Measurements from ENCODE around the gene TECPR2. TPM values are rescaled to one million over a fixed set of nuclear protein-coding genes. Genes with fewer than 3 reads are reported as not detected.

Gene TECPR2
- total RNA-seq, 1 experiment from 2014 or later = 9.3 TPM

DNA sequence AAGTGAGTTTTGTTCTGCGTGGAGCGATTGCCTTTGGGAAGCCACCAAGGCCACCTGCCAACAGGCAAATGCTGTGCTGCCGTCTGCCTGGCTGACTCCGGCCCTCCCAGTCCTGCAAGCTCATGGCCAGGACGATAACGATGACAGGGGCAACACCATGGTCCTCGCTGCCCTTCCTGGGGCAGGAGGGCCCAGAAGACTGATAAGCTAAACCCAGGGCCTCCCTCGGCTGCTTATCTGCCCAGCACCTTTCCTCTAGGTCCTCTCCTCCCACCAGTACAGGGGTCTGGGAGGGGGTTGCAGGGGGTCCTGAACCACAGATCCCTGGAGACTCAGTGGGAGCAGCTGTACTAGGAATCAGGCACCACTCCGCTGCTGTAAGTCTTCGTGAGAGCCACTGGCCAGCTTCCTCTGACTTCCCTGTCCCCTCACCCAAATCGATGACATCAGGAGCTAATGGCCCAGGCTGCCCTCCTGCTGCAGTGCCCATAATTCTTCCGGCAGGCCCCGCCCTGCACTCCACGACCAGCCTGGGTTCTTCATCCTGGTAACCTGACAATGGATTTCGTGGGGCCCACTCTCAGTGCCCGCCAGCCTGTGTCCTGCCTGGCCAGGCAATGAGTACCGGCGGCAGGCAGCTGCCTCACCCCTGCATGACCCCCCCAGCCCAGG is 141.7 kb downstream of the TECPR2 start:
- ChIA-PET CTCF (no interaction called here), POLR2A (no interaction called here)
- H3K27ac Mint-ChIP-seq (ENCODE audit: unreplicated experiment) = no peak overlapping the region

DNA sequence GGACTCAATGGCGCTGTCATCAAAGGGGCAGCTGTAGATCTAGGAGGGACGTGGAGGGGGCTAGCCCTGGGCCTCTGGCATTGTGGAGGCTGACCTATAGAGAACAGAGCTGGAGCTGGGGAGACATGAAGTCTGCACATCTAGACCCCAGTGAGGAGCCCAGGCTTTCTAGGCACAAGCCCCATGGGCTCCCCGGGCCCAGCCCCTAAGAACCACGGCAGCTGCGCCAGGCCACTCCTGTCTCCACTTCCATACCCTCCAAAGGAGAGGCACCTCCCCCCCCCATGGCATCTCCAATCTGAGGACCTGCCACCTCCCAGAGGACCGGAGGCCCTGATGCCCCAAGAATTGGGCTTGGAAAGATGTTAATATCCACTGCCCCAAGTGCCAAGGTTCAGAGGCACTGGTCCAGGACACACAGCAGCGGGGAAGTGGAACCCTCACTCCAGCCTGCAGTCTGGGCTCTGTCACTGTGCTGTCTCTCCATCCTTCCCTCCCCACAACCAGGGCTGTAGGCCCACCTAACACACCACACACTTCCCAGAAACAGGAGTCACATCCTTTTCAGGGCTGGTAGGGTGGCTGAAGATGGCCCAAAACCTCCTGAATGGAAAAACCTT is 142.4 kb downstream of the TECPR2 start:
- Histone ChIP-seq H3K36me3 (ENCODE audit: control insufficient read depth, insufficient read depth, low read length) (no peaks in the 10 kb centered on the region), H3K27me3 (replicated peaks; ENCODE audit: control insufficient read depth, insufficient read depth, low read length) (no peaks in the 10 kb centered on the region), H3K4me1 (peaks cover 10% of the 10 kb centered on the region), H3K9me3 (no peaks in the 10 kb centered on the region), H3K4me3 (ENCODE audit: low read depth, low read length) (no peak overlapping the region)
- ChIA-PET CTCF (no interaction called here), POLR2A (no interaction called here)
- intact Hi-C loops (cut with micrococcal nuclease; ENCODE audit: unreplicated experiment) = loop anchor here (5.0 kb wide), 1 partner anchor 38 kb away; no protein-coding TSS in a partner anchor
- no peaks in the 10 kb centered on the region for H3K4me1 Mint-ChIP-seq (ENCODE audit: low read depth, unreplicated experiment)
- H3K27ac Mint-ChIP-seq (ENCODE audit: unreplicated experiment) = no peak overlapping the region
- DNase-seq = no peak
- no TSS peak for BruUV-seq (replicated peaks)
- TF ChIP-seq, protein P1, sequence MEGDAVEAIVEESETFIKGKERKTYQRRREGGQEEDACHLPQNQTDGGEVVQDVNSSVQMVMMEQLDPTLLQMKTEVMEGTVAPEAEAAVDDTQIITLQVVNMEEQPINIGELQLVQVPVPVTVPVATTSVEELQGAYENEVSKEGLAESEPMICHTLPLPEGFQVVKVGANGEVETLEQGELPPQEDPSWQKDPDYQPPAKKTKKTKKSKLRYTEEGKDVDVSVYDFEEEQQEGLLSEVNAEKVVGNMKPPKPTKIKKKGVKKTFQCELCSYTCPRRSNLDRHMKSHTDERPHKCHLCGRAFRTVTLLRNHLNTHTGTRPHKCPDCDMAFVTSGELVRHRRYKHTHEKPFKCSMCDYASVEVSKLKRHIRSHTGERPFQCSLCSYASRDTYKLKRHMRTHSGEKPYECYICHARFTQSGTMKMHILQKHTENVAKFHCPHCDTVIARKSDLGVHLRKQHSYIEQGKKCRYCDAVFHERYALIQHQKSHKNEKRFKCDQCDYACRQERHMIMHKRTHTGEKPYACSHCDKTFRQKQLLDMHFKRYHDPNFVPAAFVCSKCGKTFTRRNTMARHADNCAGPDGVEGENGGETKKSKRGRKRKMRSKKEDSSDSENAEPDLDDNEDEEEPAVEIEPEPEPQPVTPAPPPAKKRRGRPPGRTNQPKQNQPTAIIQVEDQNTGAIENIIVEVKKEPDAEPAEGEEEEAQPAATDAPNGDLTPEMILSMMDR (IDR thresholded peaks at IDR 0.05; ENCODE audit: insufficient read depth in 1 of 2, low read depth in 1 of 2, low read length in 1 of 2, severe bottlenecking in 1 of 2, unreplicated experiment in 1 of 2) = no peak
- H3K36me3 Mint-ChIP-seq (ENCODE audit: insufficient read depth, unreplicated experiment) = peaks cover 13% of the 10 kb centered on the region
- H3K9me3 Mint-ChIP-seq (ENCODE audit: unreplicated experiment) = no peaks in the 10 kb centered on the region
- H3K27me3 Mint-ChIP-seq (ENCODE audit: insufficient read depth, unreplicated experiment) = no peaks in the 10 kb centered on the region
- H3K4me3 Mint-ChIP-seq (ENCODE audit: unreplicated experiment) = no peak overlapping the region

More for the DNA sequence above, 141.7 kb downstream of the TECPR2 start:
- H3K4me3 ChIP-seq (ENCODE audit: low read depth, low read length) = no peak overlapping the region
- H3K9me3 ChIP-seq = no peaks in the 10 kb centered on the region
- H3K4me3 Mint-ChIP-seq (ENCODE audit: unreplicated experiment) = no peak overlapping the region
- H3K4me1 Mint-ChIP-seq (ENCODE audit: low read depth, unreplicated experiment) = no peaks in the 10 kb centered on the region
- TF ChIP-seq, protein P1 (IDR thresholded peaks at IDR 0.05; ENCODE audit: insufficient read depth in 1 of 2, low read depth in 1 of 2, low read length in 1 of 2, severe bottlenecking in 1 of 2, unreplicated experiment in 1 of 2) = no peak
- peaks cover 13% of the 10 kb centered on the region for H3K36me3 Mint-ChIP-seq (ENCODE audit: insufficient read depth, unreplicated experiment)
- peaks cover 10% of the 10 kb centered on the region for H3K4me1 ChIP-seq
- no TSS peak for BruUV-seq (replicated peaks)
- H3K27me3 Mint-ChIP-seq (ENCODE audit: insufficient read depth, unreplicated experiment) = no peaks in the 10 kb centered on the region
- DNase-seq = no peak
- H3K9me3 Mint-ChIP-seq (ENCODE audit: unreplicated experiment) = no peaks in the 10 kb centered on the region
- no peaks in the 10 kb centered on the region for H3K36me3 ChIP-seq (ENCODE audit: control insufficient read depth, insufficient read depth, low read length)
- intact Hi-C loops (cut with micrococcal nuclease; ENCODE audit: unreplicated experiment) = no loop called here
- H3K27me3 ChIP-seq (replicated peaks; ENCODE audit: control insufficient read depth, insufficient read depth, low read length) = no peaks in the 10 kb centered on the region

DNA sequence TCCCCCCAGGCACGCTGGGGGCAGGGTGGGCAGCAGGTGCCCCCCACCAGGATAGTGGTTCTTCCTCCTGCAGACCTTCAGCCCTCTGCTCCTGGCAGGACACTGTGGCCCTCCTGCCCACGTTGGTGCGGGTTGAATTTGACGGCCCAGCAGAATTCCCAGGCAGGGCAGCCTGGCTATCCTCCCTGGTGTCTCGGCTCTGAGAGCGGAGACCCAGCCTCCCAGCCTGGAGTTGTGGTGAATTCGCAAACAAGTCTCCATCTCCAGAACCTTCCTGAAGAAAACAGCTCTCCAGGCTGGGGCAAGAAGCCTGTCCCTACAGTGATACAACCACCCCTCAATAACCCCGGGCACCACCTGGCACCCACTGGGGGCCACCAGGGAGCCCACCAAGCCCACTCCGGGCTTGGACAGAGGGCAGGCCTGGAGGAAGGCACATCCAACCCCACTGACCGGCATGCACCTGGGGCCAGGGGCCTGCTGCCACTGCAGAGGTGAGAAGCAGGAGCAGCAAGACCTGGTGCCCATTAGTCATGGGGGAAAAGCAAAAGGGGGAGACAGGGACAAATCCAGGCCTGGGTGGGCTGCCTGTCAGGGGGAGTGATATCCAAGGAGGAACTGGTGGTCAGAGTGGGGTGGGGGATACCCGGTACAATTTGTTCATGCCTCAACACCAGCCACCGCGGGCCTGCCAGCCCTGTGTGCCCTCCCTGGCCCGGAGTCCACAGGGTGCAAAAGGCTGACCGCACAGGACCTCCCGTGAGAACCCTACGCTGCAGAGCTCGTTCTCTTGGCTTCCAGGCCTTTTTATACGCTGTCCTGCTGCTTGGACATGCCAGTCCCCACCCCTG is 143.3 kb downstream of the TECPR2 start:
- ChIA-PET CTCF (interaction anchor here (0.9 kb wide), 1 partner anchor 66 kb away, joined by 3 read pairs; no protein-coding TSS in a partner anchor), POLR2A (no interaction called here)
- Histone ChIP-seq H3K36me3 (ENCODE audit: control insufficient read depth, insufficient read depth, low read length) (no peaks in the 10 kb centered on the region), H3K27me3 (replicated peaks; ENCODE audit: control insufficient read depth, insufficient read depth, low read length) (no peaks in the 10 kb centered on the region), H3K4me1 (peaks cover 19% of the 10 kb centered on the region), H3K4me3 (ENCODE audit: low read depth, low read length) (no peak overlapping the region), H3K9me3 (no peaks in the 10 kb centered on the region)
- intact Hi-C loops (cut with micrococcal nuclease; ENCODE audit: unreplicated experiment) = loop anchor here (5.0 kb wide), 1 partner anchor 39 kb away; no protein-coding TSS in a partner anchor
- no peaks in the 10 kb centered on the region for H3K27me3 Mint-ChIP-seq (ENCODE audit: insufficient read depth, unreplicated experiment)
- no peak overlapping the region for H3K27ac Mint-ChIP-seq (ENCODE audit: unreplicated experiment)
- TF ChIP-seq, protein P1 (IDR thresholded peaks at IDR 0.05; ENCODE audit: insufficient read depth in 1 of 2, low read depth in 1 of 2, low read length in 1 of 2, severe bottlenecking in 1 of 2, unreplicated experiment in 1 of 2) = no peak
- H3K36me3 Mint-ChIP-seq (ENCODE audit: insufficient read depth, unreplicated experiment) = peaks cover 18% of the 10 kb centered on the region
- no peak for DNase-seq
- no TSS peak for BruUV-seq (replicated peaks)
- H3K9me3 Mint-ChIP-seq (ENCODE audit: unreplicated experiment) = no peaks in the 10 kb centered on the region
- no peak overlapping the region for H3K4me3 Mint-ChIP-seq (ENCODE audit: unreplicated experiment)
- H3K4me1 Mint-ChIP-seq (ENCODE audit: low read depth, unreplicated experiment) = no peaks in the 10 kb centered on the region

Measured in Caco-2 (cell line).